Measurements from ENCODE around the gene PRKAG2. TPM values are rescaled to one million over a fixed set of nuclear protein-coding genes. Genes with fewer than 3 reads are reported as not detected.

PRKAG2 gene
- total RNA-seq, 1 experiment from 2014 or later = 23.9 TPM

DNA sequence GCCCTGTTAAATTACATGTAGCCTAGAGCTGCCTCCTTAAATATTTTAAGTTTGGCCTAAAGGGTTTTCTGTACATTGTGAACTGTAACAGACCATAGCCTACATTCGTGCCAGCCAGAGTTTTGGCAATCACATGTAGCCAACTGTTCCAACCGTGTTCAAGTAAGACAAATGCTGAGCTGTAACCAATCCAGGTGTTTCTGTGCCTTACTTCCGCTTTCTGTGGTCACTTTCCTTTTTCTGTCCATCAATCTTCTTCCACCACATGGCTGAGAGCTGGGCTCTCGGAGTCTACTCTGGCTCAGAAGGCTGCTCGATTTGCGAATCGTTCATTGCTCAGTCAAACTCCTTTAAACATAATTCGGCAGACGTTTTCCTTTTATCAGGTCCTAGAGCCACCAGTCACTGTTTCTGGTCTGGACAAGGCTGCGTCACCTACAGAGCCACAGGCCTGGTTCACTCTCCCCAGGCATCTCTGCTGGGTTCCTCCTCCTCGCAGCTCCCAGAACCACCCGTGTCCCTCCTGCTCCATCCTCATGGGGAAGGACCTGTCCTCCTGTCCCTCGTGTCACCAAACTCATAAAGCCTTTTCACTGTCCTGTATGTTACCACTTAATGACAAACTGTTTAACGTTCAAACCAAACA, 199.2 kb downstream of the PRKAG2 start:
- Histone ChIP-seq H3K27me3 (ENCODE audit: low read length) (no peaks in the 10 kb centered on the region), H3K79me2 (ENCODE audit: low read length) (no peaks in the 10 kb centered on the region), H3K9me3 (ENCODE audit: low read length) (no peaks in the 10 kb centered on the region), H3F3A (ENCODE audit: low read length, unreplicated experiment) (no peaks in the 10 kb centered on the region), H4K20me1 (ENCODE audit: low read length) (no peaks in the 10 kb centered on the region), H2AFZ (ENCODE audit: low read length) (no peak overlapping the region), H3K4me2 (ENCODE audit: low read length) (no peak overlapping the region), H3K4me3 (ENCODE audit: low read length) (no peak overlapping the region), H3K4me1 (ENCODE audit: insufficient read depth, low read length) (no peaks in the 10 kb centered on the region), H3K27ac (ENCODE audit: low read length) (no peak overlapping the region), H3K36me3 (ENCODE audit: low read depth, low read length) (no peaks in the 10 kb centered on the region), H3K9ac (ENCODE audit: low read length) (no peak overlapping the region), H3K9me2 (replicated peaks; ENCODE audit: low read length) (no peaks in the 10 kb centered on the region)
- DNase-seq (no peak), ATAC-seq (no peak)
- intact Hi-C loops (cut with micrococcal nuclease) = no loop called here
- TF ChIP-seq EZH2phosphoT487 (IDR thresholded peaks at IDR 0.05; ENCODE audit: borderline replicate concordance, low read length) (no peak), EZH2 (IDR thresholded peaks at IDR 0.05; ENCODE audit: low read length, unreplicated experiment) (no peak), CTCF (conservative IDR thresholded peaks at IDR 0.05; ENCODE audit: low read depth, low read length) (no peak)
- no TSS peak for BruUV-seq (replicated peaks)
- ChIA-PET POLR2A (ENCODE audit: unreplicated experiment) (no interaction called here), CTCF (no interaction called here)

DNA sequence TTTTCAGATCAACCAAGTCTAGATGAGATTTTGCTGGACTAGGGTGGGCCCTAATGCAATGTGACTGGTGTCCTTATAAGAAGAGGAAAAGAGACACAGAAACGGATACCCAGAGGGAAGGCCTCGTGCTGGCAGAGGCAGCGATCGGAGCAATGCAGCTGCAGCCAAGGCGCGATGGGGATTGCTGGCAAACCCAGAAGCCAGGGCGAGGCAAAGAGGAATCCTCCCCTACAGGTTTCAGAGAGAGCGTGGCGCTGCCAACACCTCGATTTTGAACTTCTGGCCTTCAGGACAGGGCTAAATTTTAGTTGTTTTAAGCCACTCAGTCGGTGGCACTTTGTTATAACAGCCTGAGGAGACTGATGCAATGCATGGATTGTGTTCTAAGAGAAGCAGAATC, 200.2 kb downstream of the PRKAG2 start:
- Histone ChIP-seq H2AFZ (ENCODE audit: low read length) (no peak overlapping the region), H4K20me1 (ENCODE audit: low read length) (no peaks in the 10 kb centered on the region), H3F3A (ENCODE audit: low read length, unreplicated experiment) (no peaks in the 10 kb centered on the region), H3K4me1 (ENCODE audit: insufficient read depth, low read length) (no peaks in the 10 kb centered on the region), H3K4me3 (ENCODE audit: low read length) (no peak overlapping the region), H3K9ac (ENCODE audit: low read length) (no peak overlapping the region), H3K27me3 (ENCODE audit: low read length) (no peaks in the 10 kb centered on the region), H3K9me3 (ENCODE audit: low read length) (no peaks in the 10 kb centered on the region), H3K4me2 (ENCODE audit: low read length) (no peak overlapping the region), H3K36me3 (ENCODE audit: low read depth, low read length) (no peaks in the 10 kb centered on the region), H3K9me2 (replicated peaks; ENCODE audit: low read length) (no peaks in the 10 kb centered on the region), H3K79me2 (ENCODE audit: low read length) (no peaks in the 10 kb centered on the region), H3K27ac (ENCODE audit: low read length) (no peak overlapping the region)
- CTCF ChIA-PET = no interaction called here
- intact Hi-C loops (cut with micrococcal nuclease) = no loop called here
- TF ChIP-seq EZH2 (IDR thresholded peaks at IDR 0.05; ENCODE audit: low read length, unreplicated experiment) = no peak
- TF ChIP-seq EZH2phosphoT487 (IDR thresholded peaks at IDR 0.05; ENCODE audit: borderline replicate concordance, low read length) = no peak
- TF ChIP-seq CTCF (conservative IDR thresholded peaks at IDR 0.05; ENCODE audit: low read depth, low read length) = no peak
- DNase-seq = no peak
- ATAC-seq = no peak
- BruUV-seq (replicated peaks) = no TSS peak
- POLR2A ChIA-PET (ENCODE audit: unreplicated experiment) = no interaction called here

DNA sequence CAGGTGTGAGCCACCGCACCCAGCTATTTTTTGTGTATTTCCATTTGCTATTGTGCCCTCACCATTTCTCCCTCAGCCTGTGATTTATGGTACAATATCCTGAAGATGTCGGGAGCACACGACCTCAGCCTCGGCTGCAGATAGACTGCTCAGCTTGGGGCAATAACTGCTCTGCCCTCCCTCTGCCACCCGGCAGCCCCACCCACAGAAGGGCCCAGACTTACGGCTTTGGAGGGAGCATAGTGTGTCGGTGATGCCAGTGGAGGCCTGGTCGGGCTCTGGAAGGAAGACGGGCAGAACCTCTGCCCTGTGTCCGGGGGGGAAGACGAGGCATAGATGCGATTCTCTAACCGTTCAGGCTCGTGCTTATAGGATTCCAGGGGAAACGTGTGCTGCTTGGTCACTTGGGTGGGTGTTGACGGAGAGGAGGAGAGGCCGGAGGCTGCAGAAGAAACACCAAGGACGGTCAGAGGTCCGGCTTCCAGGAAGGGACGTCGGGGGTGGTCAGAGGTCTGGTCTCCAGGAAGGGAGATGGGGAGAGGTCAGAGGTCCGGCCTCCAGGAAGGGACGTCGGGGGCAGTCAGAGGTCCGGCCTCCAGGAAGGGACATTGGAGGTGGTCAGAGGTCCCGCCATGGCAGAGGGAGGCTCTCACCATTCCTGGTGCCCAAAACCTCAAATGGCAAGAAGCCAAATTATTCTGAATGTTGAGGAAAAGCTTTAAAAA, 201.6 kb downstream of the PRKAG2 start:
- TF ChIP-seq CTCF (conservative IDR thresholded peaks at IDR 0.05; ENCODE audit: low read depth, low read length) = no peak
- no peak for TF ChIP-seq EZH2phosphoT487 (IDR thresholded peaks at IDR 0.05; ENCODE audit: borderline replicate concordance, low read length)
- TF ChIP-seq EZH2 (IDR thresholded peaks at IDR 0.05; ENCODE audit: low read length, unreplicated experiment) = no peak
- Histone ChIP-seq H3F3A (ENCODE audit: low read length, unreplicated experiment) (no peaks in the 10 kb centered on the region), H3K9me2 (replicated peaks; ENCODE audit: low read length) (no peaks in the 10 kb centered on the region), H3K4me1 (ENCODE audit: insufficient read depth, low read length) (peaks cover 5% of the 10 kb centered on the region), H3K4me2 (ENCODE audit: low read length) (no peak overlapping the region), H4K20me1 (ENCODE audit: low read length) (no peaks in the 10 kb centered on the region), H3K79me2 (ENCODE audit: low read length) (no peaks in the 10 kb centered on the region), H3K9me3 (ENCODE audit: low read length) (no peaks in the 10 kb centered on the region), H3K9ac (ENCODE audit: low read length) (no peak overlapping the region), H2AFZ (ENCODE audit: low read length) (no peak overlapping the region), H3K27me3 (ENCODE audit: low read length) (no peaks in the 10 kb centered on the region), H3K36me3 (ENCODE audit: low read depth, low read length) (no peaks in the 10 kb centered on the region), H3K4me3 (ENCODE audit: low read length) (no peak overlapping the region), H3K27ac (ENCODE audit: low read length) (no peak overlapping the region)
- DNase-seq (no peak), ATAC-seq (no peak)
- ChIA-PET POLR2A (ENCODE audit: unreplicated experiment) (no interaction called here), CTCF (no interaction called here)
- intact Hi-C loops (cut with micrococcal nuclease) = no loop called here
- BruUV-seq (replicated peaks) = no TSS peak

Measured in PC-3 (cell line).